Loucy (cell line): ENCODE results near the gene ZFYVE26.

Experiments
- CTCF ChIP-seq: fragments of 200-600 bp; sonication (generic); conservative IDR thresholded peaks from 2 replicates; pipeline ENCODE4 v1.5.1; 2014; ENCODE audit warnings: mild to moderate bottlenecking, antibody characterized with exemption, low read length
- EZH2phosphoT487 ChIP-seq: fragments of 200-600 bp; IDR thresholded peaks from 2 replicates; pipeline ENCODE4 v1.6.1; 2018; ENCODE audit warnings: antibody characterized with exemption, mild to moderate bottlenecking, moderate library complexity, borderline replicate concordance

- TF ChIP-seq CTCF (no peak), EZH2phosphoT487 (no peak)
These were observed 51.1 kb downstream of the ZFYVE26 start for GRCh38 chr14:67765192-67765834.
